GM18867 (cell line): ENCODE data around the gene MAML1.
"Not testable (repeated sequence)": the region's sequence is repeated elsewhere in the genome, so short reads cannot be mapped to it uniquely, and the experiment has no call there.

Experiments
- ATAC-seq: cut with Tn5 transposase; IDR thresholded peaks from one replicate; pipeline ENCODE4 v1.9.1; 2021; ENCODE audit warnings: mild to moderate bottlenecking, moderate library complexity; ENCODE audit not compliant: unreplicated experiment

Gene MAML1

GRCh38 chr5:179766726-179767455 lies 34.3 kb downstream of the MAML1 start:
- no peak for ATAC-seq

- ATAC-seq = no peak
Observed at GRCh38 chr5:179767496-179768100, 35.0 kb downstream of the MAML1 start.

GRCh38 chr5:179768326-179769085 lies 35.9 kb downstream of the MAML1 start:
- no peak for ATAC-seq

DNA sequence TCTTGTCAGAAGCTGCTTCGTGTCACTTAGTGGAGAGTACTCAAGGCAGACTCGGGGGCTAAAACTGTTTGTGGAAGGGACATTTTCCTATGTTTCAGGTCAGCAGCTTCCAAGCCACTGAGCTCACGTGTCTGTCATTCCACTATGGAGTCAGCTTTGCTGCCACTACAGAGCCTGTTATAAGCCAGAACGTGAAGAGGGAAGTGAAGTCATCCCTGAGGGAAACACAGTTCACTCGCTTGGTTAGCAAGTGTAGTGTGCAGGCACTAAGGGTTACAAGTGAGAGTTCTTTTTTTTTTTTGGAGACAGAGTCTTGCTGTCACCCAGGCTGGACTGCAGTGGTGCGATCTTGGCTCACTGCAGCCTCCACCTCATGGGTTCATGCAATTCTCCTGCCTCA lies 36.6 kb downstream of the MAML1 start:
- no peak for ATAC-seq

- no peak for ATAC-seq
Observed at GRCh38 chr5:179769796-179770195, 37.2 kb downstream of the MAML1 start.

- no peak for ATAC-seq
Observed at GRCh38 chr5:179771311-179771895, 38.8 kb downstream of the MAML1 start.

GRCh38 chr5:179772351-179772750 lies 39.7 kb downstream of the MAML1 start:
- no peak for ATAC-seq

- no peak for ATAC-seq
Observed at GRCh38 chr5:179773686-179774040, 41.0 kb downstream of the MAML1 start.

DNA sequence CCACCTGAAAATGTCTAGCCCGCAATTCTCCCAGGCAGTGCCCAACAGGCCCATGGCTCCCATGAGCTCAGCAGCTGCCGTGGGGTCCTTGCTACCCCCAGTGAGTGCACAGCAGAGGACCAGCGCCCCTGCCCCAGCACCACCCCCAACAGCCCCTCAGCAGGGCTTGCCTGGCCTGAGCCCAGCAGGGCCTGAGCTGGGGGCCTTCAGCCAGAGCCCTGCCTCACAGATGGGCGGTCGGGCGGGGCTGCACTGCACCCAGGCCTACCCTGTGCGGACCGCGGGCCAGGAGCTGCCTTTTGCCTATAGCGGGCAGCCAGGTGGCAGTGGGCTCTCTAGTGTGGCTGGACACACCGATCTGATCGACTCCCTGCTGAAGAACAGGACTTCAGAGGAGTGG lies 41.8 kb downstream of the MAML1 start:
- no peak for ATAC-seq

GRCh38 chr5:179776411-179776938 lies 43.9 kb downstream of the MAML1 start:
- ATAC-seq = no peak

DNA sequence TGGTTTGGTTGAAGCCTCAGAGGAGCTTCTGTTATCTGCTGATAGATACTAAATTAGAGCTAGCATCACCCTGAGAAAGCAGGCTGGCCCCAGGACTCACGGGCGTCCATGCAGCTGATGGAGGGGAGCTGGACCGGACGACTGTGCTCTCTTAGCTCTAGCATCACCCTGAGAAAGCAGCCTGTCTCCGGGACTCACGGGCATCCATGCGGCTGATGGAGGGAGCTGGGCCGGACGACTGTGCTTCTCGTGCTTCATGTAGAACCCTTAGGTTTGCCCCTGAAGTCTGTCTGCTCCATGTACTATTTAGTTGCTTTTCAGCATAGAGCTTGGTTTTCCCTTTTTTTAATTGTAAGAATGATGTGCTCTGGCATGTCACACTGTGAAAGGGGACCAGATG lies 44.8 kb downstream of the MAML1 start:
- no peak for ATAC-seq

DNA sequence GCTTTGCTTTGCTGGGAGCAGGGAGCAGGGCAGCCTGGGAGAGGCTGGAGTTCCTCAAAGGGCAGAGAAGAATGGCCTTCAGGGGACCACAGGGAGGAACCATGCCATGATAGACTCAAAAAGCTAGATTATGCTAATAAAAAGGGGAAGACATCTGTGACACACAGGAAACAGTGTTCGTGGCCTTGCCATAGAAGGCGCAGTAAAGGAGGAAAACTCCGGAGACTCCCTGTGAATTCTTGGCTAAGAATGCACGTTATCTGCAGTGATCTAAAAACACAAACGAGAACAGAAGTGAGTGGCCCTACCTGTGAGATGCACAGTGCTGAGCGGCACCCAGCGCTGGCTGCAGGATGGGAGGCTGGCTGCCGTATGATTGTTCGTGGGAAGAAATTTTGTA lies 45.3 kb downstream of the MAML1 start:
- no peak for ATAC-seq

DNA sequence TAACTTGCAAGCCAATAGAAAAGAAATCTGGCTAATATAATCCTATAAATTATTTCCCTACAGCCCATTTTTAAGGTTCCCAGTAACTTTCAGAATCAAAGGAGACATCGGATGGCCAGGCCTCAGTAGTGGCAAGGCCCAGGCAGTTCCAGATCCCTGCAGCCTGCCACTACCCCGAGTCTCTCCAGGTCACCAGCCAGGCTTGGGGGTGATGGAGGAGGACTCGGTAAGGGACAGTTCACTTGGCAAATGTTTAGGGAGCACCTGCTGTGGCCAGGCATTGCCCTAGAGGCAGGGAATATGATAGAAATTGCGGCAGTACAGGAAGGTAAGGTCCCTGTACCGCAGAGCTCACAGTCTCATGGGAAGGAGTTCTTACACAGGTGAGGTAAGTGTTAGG lies 46.0 kb downstream of the MAML1 start:
- ATAC-seq = no peak

DNA sequence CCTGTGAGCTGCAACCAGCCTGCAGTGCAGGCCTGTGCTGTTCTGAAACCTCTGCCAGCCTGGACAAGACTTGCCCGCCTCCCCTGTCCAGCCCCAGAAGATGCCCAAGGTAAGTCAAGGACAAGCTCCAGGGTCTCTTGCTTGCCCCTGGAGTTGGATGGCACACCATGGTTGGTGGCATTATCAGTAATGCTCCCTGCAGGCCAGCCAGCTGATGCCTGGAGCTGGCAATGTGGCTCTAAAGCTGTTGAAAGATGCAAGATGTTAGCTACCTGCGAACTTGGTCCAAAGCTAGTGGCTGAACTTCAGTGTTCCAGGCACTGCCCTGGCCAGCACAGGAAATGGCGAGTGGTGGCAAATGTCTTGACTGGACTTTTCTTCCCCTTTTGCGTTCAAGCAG lies 47.2 kb downstream of the MAML1 start:
- ATAC-seq = no peak

DNA sequence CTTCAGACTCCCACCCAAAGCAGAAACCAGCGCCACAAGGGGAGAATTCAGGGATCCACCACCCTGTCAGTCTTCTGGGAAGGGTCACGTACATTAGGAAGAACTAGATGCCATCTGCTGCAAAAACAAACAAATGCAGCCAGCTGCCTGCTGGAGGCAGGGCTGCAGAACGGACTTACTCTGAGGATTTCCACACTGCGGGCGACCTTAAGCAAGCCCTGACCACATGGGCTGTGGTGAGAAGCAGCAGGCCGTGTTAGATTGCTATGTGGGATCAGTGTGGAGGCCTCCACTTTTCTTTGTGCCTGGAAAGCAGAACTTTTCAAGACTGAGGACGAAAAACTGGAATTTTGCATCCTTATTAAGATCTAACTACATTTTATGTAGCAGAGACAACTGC lies 47.7 kb downstream of the MAML1 start:
- no peak for ATAC-seq

- ATAC-seq = no peak
Observed at GRCh38 chr5:179781846-179782245, 49.2 kb downstream of the MAML1 start.

- no peak for ATAC-seq
Observed at GRCh38 chr5:179783128-179783527, 50.5 kb downstream of the MAML1 start.

DNA sequence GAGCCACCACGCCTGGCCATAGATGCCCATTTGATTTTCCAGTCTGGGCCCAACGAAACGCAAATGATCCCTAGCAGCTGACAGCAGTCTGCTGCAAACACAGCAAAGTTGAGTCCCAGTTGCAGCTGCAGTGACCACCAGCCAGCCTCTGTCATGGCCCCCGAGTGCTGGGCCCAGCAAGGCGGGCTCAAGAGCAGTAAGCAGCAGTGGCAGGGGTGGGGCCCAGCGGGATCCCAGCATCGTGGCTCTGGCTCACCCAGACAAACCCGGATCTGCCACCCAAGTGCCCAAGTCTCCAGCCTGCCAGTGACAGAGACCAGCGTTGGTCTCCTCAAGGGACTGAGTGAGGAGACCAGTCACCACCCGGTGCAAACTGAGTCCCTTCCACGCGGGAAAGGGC lies 54.2 kb downstream of the MAML1 start:
- ATAC-seq = no peak

- no peak for ATAC-seq
Observed at GRCh38 chr5:179788193-179788854, 55.7 kb downstream of the MAML1 start.

DNA sequence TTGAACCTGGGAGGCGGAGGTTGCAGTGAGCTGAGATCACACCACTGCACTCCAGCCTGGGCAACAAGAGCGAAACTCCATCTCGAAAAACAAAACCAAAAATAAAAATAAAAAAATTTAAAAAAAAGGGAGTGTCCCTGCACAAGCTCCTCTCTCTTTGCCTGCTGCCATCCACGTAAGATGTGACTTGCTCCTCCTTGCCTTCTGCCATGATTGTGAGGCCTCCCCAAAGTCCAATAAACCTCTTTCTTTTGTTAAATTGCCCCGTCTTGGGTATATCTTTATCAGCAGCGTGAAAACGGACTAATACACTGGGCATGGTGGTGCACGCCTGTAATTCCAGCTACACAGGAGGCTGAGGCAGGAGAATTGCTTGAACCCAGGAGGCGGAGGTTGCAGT lies 56.7 kb downstream of the MAML1 start:
- ATAC-seq = not testable (repeated sequence)
